ENCODE measurements around the gene TPH2. TPM values are rescaled to one million over a fixed set of nuclear protein-coding genes. Genes with fewer than 3 reads are reported as not detected.

The TPH2 gene
- total and polyA plus RNA-seq, 2 of the 13 experiments (the other 11 are each of a cell fraction or from before 2014, with no cell fraction given): not detected

DNA sequence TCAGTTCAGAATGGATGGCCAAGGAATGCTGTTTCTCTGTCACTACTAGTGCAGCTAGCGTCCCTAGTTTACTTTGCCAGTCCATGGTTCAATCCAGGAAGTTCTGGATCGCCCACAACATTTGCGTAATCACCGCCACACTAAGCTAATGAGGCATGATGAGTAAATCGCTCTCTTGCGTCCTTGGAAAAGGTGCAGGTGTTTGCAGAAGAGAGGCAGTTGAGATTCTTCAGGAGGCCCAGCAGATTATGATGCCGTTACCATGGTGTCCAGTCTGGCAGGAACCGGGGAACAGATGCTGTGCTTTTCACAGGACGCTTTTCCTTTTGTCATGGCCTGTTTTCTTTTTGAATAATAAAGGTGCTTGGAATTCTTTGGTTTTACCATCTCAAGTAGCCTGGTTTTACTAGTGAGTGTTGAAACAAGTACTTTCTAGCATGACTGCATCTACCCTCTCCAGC, 9.0 kb downstream of the TPH2 start (continued):
- TF ChIP-seq, protein P1, sequence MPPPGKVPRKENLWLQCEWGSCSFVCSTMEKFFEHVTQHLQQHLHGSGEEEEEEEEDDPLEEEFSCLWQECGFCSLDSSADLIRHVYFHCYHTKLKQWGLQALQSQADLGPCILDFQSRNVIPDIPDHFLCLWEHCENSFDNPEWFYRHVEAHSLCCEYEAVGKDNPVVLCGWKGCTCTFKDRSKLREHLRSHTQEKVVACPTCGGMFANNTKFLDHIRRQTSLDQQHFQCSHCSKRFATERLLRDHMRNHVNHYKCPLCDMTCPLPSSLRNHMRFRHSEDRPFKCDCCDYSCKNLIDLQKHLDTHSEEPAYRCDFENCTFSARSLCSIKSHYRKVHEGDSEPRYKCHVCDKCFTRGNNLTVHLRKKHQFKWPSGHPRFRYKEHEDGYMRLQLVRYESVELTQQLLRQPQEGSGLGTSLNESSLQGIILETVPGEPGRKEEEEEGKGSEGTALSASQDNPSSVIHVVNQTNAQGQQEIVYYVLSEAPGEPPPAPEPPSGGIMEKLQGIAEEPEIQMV (CRISPR knock-in tag; IDR thresholded peaks at IDR 0.05; ENCODE audit: low read depth): no peak
- TF ChIP-seq WIZ (CRISPR knock-in tag; IDR thresholded peaks at IDR 0.05): peak; percentile 28; the same call in 1 of the 2 replicates
- no peak for TF ChIP-seq ZNF510 (CRISPR knock-in tag; IDR thresholded peaks at IDR 0.05; ENCODE audit: low read depth)
- no peak for TF ChIP-seq ZNF558 (CRISPR knock-in tag; IDR thresholded peaks at IDR 0.05; ENCODE audit: borderline replicate concordance)
- no peak for TF ChIP-seq CBX1 (IDR thresholded peaks at IDR 0.05; ENCODE audit: low read depth)
- TF ChIP-seq, protein P2, sequence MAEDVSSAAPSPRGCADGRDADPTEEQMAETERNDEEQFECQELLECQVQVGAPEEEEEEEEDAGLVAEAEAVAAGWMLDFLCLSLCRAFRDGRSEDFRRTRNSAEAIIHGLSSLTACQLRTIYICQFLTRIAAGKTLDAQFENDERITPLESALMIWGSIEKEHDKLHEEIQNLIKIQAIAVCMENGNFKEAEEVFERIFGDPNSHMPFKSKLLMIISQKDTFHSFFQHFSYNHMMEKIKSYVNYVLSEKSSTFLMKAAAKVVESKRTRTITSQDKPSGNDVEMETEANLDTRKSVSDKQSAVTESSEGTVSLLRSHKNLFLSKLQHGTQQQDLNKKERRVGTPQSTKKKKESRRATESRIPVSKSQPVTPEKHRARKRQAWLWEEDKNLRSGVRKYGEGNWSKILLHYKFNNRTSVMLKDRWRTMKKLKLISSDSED (CRISPR knock-in tag; IDR thresholded peaks at IDR 0.05): no peak
- TF ChIP-seq ZNF782 (CRISPR knock-in tag; IDR thresholded peaks at IDR 0.05; ENCODE audit: borderline replicate concordance): no peak
- no peak for TF ChIP-seq PPARG (CRISPR knock-in tag; conservative IDR thresholded peaks at IDR 0.05)
- TF ChIP-seq POLR2AphosphoS5 (IDR thresholded peaks at IDR 0.05; ENCODE audit: low read depth, low read length): no peak
- no peak for TF ChIP-seq ZNF10 (CRISPR knock-in tag; IDR thresholded peaks at IDR 0.05; ENCODE audit: borderline replicate concordance, low read depth)
- no peak for TF ChIP-seq ASH2L (IDR thresholded peaks at IDR 0.05; ENCODE audit: insufficient read length, low read depth, low read length)
- TF ChIP-seq, protein P3, sequence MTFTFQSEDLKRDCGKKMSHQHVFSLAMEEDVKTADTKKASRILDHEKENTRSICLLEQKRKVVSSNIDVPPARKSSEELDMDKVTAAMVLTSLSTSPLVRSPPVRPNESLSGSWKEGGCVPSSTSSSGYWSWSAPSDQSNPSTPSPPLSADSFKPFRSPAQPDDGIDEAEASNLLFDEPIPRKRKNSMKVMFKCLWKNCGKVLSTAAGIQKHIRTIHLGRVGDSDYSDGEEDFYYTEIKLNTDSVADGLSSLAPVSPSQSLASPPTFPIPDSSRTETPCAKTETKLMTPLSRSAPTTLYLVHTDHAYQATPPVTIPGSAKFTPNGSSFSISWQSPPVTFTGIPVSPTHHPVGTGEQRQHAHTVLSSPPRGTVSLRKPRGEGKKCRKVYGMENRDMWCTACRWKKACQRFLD (CRISPR knock-in tag; IDR thresholded peaks at IDR 0.05; ENCODE audit: borderline replicate concordance): no peak
- TF ChIP-seq NKX3-1 (CRISPR knock-in tag; IDR thresholded peaks at IDR 0.05): no peak
- no peak for TF ChIP-seq ZBTB3 (CRISPR knock-in tag; IDR thresholded peaks at IDR 0.05; ENCODE audit: borderline replicate concordance, low read depth)
- TF ChIP-seq, protein P4, sequence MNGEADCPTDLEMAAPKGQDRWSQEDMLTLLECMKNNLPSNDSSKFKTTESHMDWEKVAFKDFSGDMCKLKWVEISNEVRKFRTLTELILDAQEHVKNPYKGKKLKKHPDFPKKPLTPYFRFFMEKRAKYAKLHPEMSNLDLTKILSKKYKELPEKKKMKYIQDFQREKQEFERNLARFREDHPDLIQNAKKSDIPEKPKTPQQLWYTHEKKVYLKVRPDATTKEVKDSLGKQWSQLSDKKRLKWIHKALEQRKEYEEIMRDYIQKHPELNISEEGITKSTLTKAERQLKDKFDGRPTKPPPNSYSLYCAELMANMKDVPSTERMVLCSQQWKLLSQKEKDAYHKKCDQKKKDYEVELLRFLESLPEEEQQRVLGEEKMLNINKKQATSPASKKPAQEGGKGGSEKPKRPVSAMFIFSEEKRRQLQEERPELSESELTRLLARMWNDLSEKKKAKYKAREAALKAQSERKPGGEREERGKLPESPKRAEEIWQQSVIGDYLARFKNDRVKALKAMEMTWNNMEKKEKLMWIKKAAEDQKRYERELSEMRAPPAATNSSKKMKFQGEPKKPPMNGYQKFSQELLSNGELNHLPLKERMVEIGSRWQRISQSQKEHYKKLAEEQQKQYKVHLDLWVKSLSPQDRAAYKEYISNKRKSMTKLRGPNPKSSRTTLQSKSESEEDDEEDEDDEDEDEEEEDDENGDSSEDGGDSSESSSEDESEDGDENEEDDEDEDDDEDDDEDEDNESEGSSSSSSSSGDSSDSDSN (CRISPR knock-in tag; IDR thresholded peaks at IDR 0.05): no peak
- TF ChIP-seq U2AF2 (IDR thresholded peaks at IDR 0.05; ENCODE audit: low read depth, low read length): no peak
- no peak for TF ChIP-seq DMAP1 (CRISPR knock-in tag; IDR thresholded peaks at IDR 0.05)
- peak; percentile 54; the same call in 1 of the 2 replicates for TF ChIP-seq RARA (CRISPR knock-in tag; IDR thresholded peaks at IDR 0.05)
- TF ChIP-seq, protein P5, sequence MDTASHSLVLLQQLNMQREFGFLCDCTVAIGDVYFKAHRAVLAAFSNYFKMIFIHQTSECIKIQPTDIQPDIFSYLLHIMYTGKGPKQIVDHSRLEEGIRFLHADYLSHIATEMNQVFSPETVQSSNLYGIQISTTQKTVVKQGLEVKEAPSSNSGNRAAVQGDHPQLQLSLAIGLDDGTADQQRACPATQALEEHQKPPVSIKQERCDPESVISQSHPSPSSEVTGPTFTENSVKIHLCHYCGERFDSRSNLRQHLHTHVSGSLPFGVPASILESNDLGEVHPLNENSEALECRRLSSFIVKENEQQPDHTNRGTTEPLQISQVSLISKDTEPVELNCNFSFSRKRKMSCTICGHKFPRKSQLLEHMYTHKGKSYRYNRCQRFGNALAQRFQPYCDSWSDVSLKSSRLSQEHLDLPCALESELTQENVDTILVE (CRISPR knock-in tag; IDR thresholded peaks at IDR 0.05): no peak
- no peak for TF ChIP-seq ZKSCAN1 (IDR thresholded peaks at IDR 0.05; ENCODE audit: low read length)
- TF ChIP-seq ZMYM3 (CRISPR knock-in tag; IDR thresholded peaks at IDR 0.05): peak; percentile 33; the same call in 1 of the 2 replicates
- peak; percentile 81; the same call in 1 of the 2 replicates for TF ChIP-seq FOXO1 (CRISPR knock-in tag; IDR thresholded peaks at IDR 0.05)
- TF ChIP-seq ZNF772 (CRISPR knock-in tag; IDR thresholded peaks at IDR 0.05): no peak
- TF ChIP-seq SNAPC2 (CRISPR knock-in tag; IDR thresholded peaks at IDR 0.05): no peak
- no peak for TF ChIP-seq NBN (conservative IDR thresholded peaks at IDR 0.05)
- no peak for TF ChIP-seq ZNF563 (CRISPR knock-in tag; IDR thresholded peaks at IDR 0.05)

All from HepG2 (cell line).